PC-9 (cell line): Measurements from ENCODE around the gene RNF20.

ENCODE experiments used
- CTCF ChIP-seq: fragments of 200-600 bp; sonication (generic); conservative IDR thresholded peaks from 2 replicates; pipeline ENCODE4 v1.6.1; 2017; ENCODE audit warnings: mixed run types, antibody characterized with exemption, mild to moderate bottlenecking, moderate library complexity
- EZH2 ChIP-seq: fragments of 200-600 bp; sonication (generic); IDR thresholded peaks from 2 replicates; pipeline ENCODE4 v1.8.0; 2017; ENCODE audit warnings: antibody characterized with exemption, low read depth

GRCh38 chr9:101582553-101582952, 48.9 kb downstream of the RNF20 start:
- no peak for TF ChIP-seq CTCF
- no peak for TF ChIP-seq EZH2
